IMR-90 (cell line): ENCODE results near the gene ABCB9. TPM values are rescaled to one million over a fixed set of nuclear protein-coding genes. Genes with fewer than 3 reads are reported as not detected.

Experiments
- ATAC-seq: fragments of 200-7000 bp; cut with Tn5 transposase; 2 replicates; pipeline ENCODE4 v1.9.1; 2020; ENCODE audit warnings: low read depth, mild to moderate bottlenecking, moderate library complexity
- BruUV-seq: library from RNA; stranded (reverse); fragments of 400-500 nt; replicated peaks from 2 replicates; lab custom pipeline; 2021; lab: Mats Ljungman, UMichigan
- CTCF ChIA-PET: fragments of 300-600 bp; formaldehyde crosslinking; extraction: SDS; loops from one replicate; lab custom pipeline; 2021; ENCODE audit warnings: antibody characterized with exemption; lab: Yijun Ruan, JAX
- POLR2A ChIA-PET: fragments of 300-600 bp; sonication (Branson Sonifier 250); formaldehyde crosslinking; loops from one replicate; lab custom pipeline; 2022; ENCODE audit warnings: antibody characterized with exemption; ENCODE audit not compliant: unreplicated experiment; lab: Charles Lee
- DNase-seq: peaks from one replicate; pipeline ENCODE4 v3.0.0; 2013
- H2AFZ ChIP-seq: replicated peaks from 2 replicates; pipeline ENCODE3; 2013; ENCODE audit warnings: low read length, mild to moderate bottlenecking; ENCODE audit not compliant: poor library complexity
- H2AK5ac ChIP-seq: 2 replicates; pipeline ENCODE4 v1.6.1; 2013; ENCODE audit warnings: low read depth, low read length, inconsistent platforms
- H2AK9ac ChIP-seq: replicated peaks from 2 replicates; pipeline ENCODE3; 2013; ENCODE audit warnings: mild to moderate bottlenecking, low read depth, low read length, moderate library complexity; ENCODE audit not compliant: poor library complexity
- H2BK120ac ChIP-seq: 2 replicates; pipeline ENCODE4 v1.6.1; 2013; ENCODE audit warnings: low read depth, low read length, inconsistent platforms
- H2BK15ac ChIP-seq: 3 replicates; pipeline ENCODE4 v1.6.1; 2013; ENCODE audit warnings: low read depth, low read length, inconsistent platforms
- H2BK20ac ChIP-seq: 2 replicates; pipeline ENCODE4 v1.6.1; 2013; ENCODE audit warnings: low read depth, mild to moderate bottlenecking, inconsistent platforms, low read length, moderate library complexity
- H2BK5ac ChIP-seq: 2 replicates; pipeline ENCODE4 v1.6.1; 2013; ENCODE audit warnings: mild to moderate bottlenecking, low read depth, low read length, inconsistent platforms; ENCODE audit not compliant: poor library complexity, severe bottlenecking
- H3K14ac ChIP-seq: replicated peaks from 2 replicates; pipeline ENCODE4 v1.6.1; 2013; ENCODE audit warnings: low read depth, low read length, inconsistent platforms
- H3K18ac ChIP-seq: 2 replicates; pipeline ENCODE4 v1.6.1; 2013; ENCODE audit warnings: low read depth, low read length, control low read depth
- H3K23ac ChIP-seq: 2 replicates; pipeline ENCODE4 v1.6.1; 2013; ENCODE audit warnings: low read depth, low read length, inconsistent platforms
- H3K27ac ChIP-seq: 2 replicates; pipeline ENCODE4 v1.5.1; 2013; ENCODE audit warnings: mild to moderate bottlenecking, control low read depth, low read length; ENCODE audit not compliant: insufficient read depth
- H3K27me3 ChIP-seq: 2 replicates; pipeline ENCODE4 v1.6.1; 2013; ENCODE audit warnings: low read length; ENCODE audit not compliant: control insufficient read depth, insufficient read depth
- H3K36me3 ChIP-seq: 2 replicates; pipeline ENCODE4 v1.6.1; 2013; ENCODE audit warnings: low read length, mixed read lengths; ENCODE audit not compliant: control insufficient read depth, insufficient read depth
- H3K4ac ChIP-seq: 2 replicates; pipeline ENCODE4 v1.6.1; 2013; ENCODE audit warnings: low read depth, low read length, inconsistent platforms
- H3K4me1 ChIP-seq: 2 replicates; pipeline ENCODE4 v1.6.1; 2013; ENCODE audit warnings: low read length, mixed read lengths; ENCODE audit not compliant: control insufficient read depth, insufficient read depth
- H3K4me2 ChIP-seq: 2 replicates; pipeline ENCODE4 v1.6.1; 2013; ENCODE audit warnings: low read depth, mild to moderate bottlenecking, control low read depth, low read length, moderate library complexity
- H3K4me3 ChIP-seq: 2 replicates; pipeline ENCODE4 v1.5.1; 2013; ENCODE audit warnings: low read depth, mild to moderate bottlenecking, control low read depth, low read length, moderate library complexity; ENCODE audit not compliant: insufficient read depth
- H3K56ac ChIP-seq: 2 replicates; pipeline ENCODE4 v1.6.1; 2013; ENCODE audit warnings: low read length, inconsistent platforms; ENCODE audit not compliant: insufficient read depth; ENCODE audit errors: extremely low read depth
- H3K79me1 ChIP-seq, 2 experiments: 2 replicates each; pipeline ENCODE4 v1.6.1; 2013; ENCODE audit warnings: low read length in 2 of 2, inconsistent platforms in 1 of 2, low read depth in 1 of 2
- H3K9ac ChIP-seq: 2 replicates; pipeline ENCODE4 v1.6.1; 2013; ENCODE audit warnings: low read depth, low read length, control low read depth
- H3K9me1 ChIP-seq: 2 replicates; pipeline ENCODE4 v1.6.1; 2013; ENCODE audit warnings: low read length, inconsistent platforms; ENCODE audit not compliant: insufficient read depth
- H3K9me3 ChIP-seq: 2 replicates; pipeline ENCODE4 v1.6.1; 2013; ENCODE audit warnings: low read length; ENCODE audit not compliant: control insufficient read depth, insufficient read depth
- H4K20me1 ChIP-seq: 2 replicates; pipeline ENCODE4 v1.6.1; 2013; ENCODE audit warnings: low read length, inconsistent platforms; ENCODE audit not compliant: insufficient read depth
- H4K5ac ChIP-seq: 2 replicates; pipeline ENCODE4 v1.6.1; 2013; ENCODE audit warnings: mild to moderate bottlenecking, low read depth, low read length, control low read depth
- H4K8ac ChIP-seq, 2 experiments: 2 replicates each; pipeline ENCODE4 v1.6.1; 2013; ENCODE audit warnings: low read depth in 2 of 2, low read length in 2 of 2, control low read depth in 1 of 2, inconsistent platforms in 1 of 2
- H4K91ac ChIP-seq: 2 replicates; pipeline ENCODE4 v1.6.1; 2013; ENCODE audit warnings: low read depth, low read length, inconsistent platforms; ENCODE audit not compliant: insufficient read depth
- BHLHE40 ChIP-seq: fragments of 150-350 bp; IDR thresholded peaks from 2 replicates; pipeline ENCODE4 v1.6.1; 2016; ENCODE audit warnings: mild to moderate bottlenecking, low read depth, low read length
- CEBPB ChIP-seq: IDR thresholded peaks from 2 replicates; pipeline ENCODE4 v1.6.1; 2012; ENCODE audit warnings: low read depth, low read length, improper control_type of control experiment
- CHD1 ChIP-seq: IDR thresholded peaks from 2 replicates; pipeline ENCODE4 v1.6.1; 2012; ENCODE audit warnings: low read depth, low read length, improper control_type of control experiment
- CTCF ChIP-seq: conservative IDR thresholded peaks from 2 replicates; pipeline ENCODE4 v1.5.1; 2012; ENCODE audit warnings: mild to moderate bottlenecking, low read depth, low read length, improper control_type of control experiment
- ELK1 ChIP-seq: fragments of 150-350 bp; IDR thresholded peaks from 2 replicates; pipeline ENCODE4 v1.6.1; 2016; ENCODE audit warnings: low read depth, mild to moderate bottlenecking, low read length, moderate library complexity, borderline replicate concordance
- FOS ChIP-seq: fragments of 150-350 bp; IDR thresholded peaks from 2 replicates; pipeline ENCODE4 v1.6.1; 2016; ENCODE audit warnings: low read depth, low read length
- MAFK ChIP-seq: IDR thresholded peaks from 2 replicates; pipeline ENCODE4 v1.6.1; 2012; ENCODE audit warnings: low read depth, low read length, improper control_type of control experiment
- MAZ ChIP-seq: IDR thresholded peaks from 2 replicates; pipeline ENCODE4 v1.6.1; 2012; ENCODE audit warnings: low read depth, mild to moderate bottlenecking, low read length, improper control_type of control experiment, moderate library complexity, borderline replicate concordance
- MXI1 ChIP-seq: IDR thresholded peaks from 2 replicates; pipeline ENCODE4 v1.6.1; 2012; ENCODE audit warnings: low read depth, mild to moderate bottlenecking, low read length, moderate library complexity, borderline replicate concordance
- NFE2L2 ChIP-seq: fragments of 150-350 bp; IDR thresholded peaks from 2 replicates; pipeline ENCODE4 v1.6.1; 2016; ENCODE audit warnings: low read depth, mild to moderate bottlenecking, low read length
- POLR2A ChIP-seq: IDR thresholded peaks from 2 replicates; pipeline ENCODE4 v1.6.1; 2012; ENCODE audit warnings: mild to moderate bottlenecking, low read depth, low read length
- RAD21 ChIP-seq: IDR thresholded peaks from 2 replicates; pipeline ENCODE4 v1.6.1; 2012; ENCODE audit warnings: low read length, improper control_type of control experiment
- RCOR1 ChIP-seq: IDR thresholded peaks from 2 replicates; pipeline ENCODE4 v1.6.1; 2012; ENCODE audit warnings: mild to moderate bottlenecking, low read length, improper control_type of control experiment; ENCODE audit not compliant: insufficient replicate concordance
- RFX5 ChIP-seq: IDR thresholded peaks from 2 replicates; pipeline ENCODE4 v1.8.0; 2012; ENCODE audit warnings: low read depth, mild to moderate bottlenecking, low read length, moderate library complexity
- SMC3 ChIP-seq: fragments of 150-350 bp; IDR thresholded peaks from 2 replicates; pipeline ENCODE4 v1.6.1; 2016; ENCODE audit warnings: low read depth, mild to moderate bottlenecking, antibody characterized with exemption, low read length, moderate library complexity
- USF2 ChIP-seq: fragments of 150-350 bp; IDR thresholded peaks from 2 replicates; pipeline ENCODE4 v1.6.1; 2017; ENCODE audit warnings: mild to moderate bottlenecking, antibody characterized with exemption, low read length, low read depth
- WGBS, 2 experiments: methylation state at CpG; one replicate each; pipeline versions ENCODE4 v1.1.5 to v1.1.7; 2013; ENCODE audit warnings: missing lambda C conversion rate in 2 of 2; ENCODE audit not compliant: insufficient read length in 1 of 2; ENCODE audit errors: extremely low coverage in 2 of 2; 5-methylcytosine and 5-hydroxymethylcytosine counted together
- dilution Hi-C: fragments of 300-500 bp; cut with HindIII; formaldehyde crosslinking; loops from one replicate; pipeline ENCODE4 v1.14.3; 2018; ENCODE audit warnings: low sequenced_read_pairs; ENCODE audit not compliant: unreplicated experiment
- in situ Hi-C: fragments of 300-500 bp; cut with MboI; formaldehyde crosslinking; loops from 3 replicates; pipeline ENCODE4 v1.14.3; 2019; ENCODE audit warnings: low sequenced_read_pairs, inconsistent platforms, mixed read lengths
- intact Hi-C: fragments of 100-400 bp; cut with micrococcal nuclease; formaldehyde crosslinking; loops from 2 replicates; pipeline ENCODE4 v1.10.0; 2022
- polyA plus RNA-seq, 3 experiments: library from polyadenylated mRNA; depleted of rRNA; stranded (reverse); fragments of >200 nt; gene quantifications; 2 replicates each; pipeline ENCODE4 v1.2.3, GENCODE V29; 2012; ENCODE audit warnings: low replicate concordance in 1 of 3
- total RNA-seq: library from RNA; depleted of rRNA; stranded (reverse); fragments of >200 nt; gene quantifications from 2 replicates; pipeline ENCODE4 v1.2.3, GENCODE V29; 2012

Gene ABCB9
- total and polyA plus RNA-seq, 2 of the 4 experiments (the other 2 are of a cell fraction), result 5.6 to 8.3 TPM

DNA sequence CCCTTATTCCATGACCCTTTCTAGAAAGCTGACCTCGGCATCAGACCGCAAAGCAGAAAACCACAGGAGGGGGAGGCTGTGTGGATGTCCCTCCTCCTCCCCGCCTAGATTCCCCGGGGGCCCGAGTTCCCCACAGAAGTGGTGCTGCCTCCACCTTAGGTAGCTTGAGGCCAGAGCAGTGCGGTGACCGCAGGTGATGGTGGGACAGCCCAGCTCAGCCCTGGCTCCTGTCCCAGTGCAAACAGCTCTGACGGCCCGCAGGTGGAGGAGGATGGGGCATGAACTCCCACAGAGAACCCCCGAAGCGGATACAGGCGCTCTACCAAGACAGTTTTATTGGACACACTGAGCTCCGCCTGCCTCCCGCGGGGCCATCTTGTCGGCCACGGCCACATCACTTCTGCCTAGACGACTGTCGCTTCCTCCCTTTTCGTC lies 33.7 kb upstream of the ABCB9 start:
- Histone ChIP-seq H2BK120ac (no peak overlapping the region), H3K4me2 (no peak overlapping the region), H3K4me3 (no peak overlapping the region), H2AFZ (no peak overlapping the region), H3K27me3 (no peaks in the 10 kb centered on the region), H2AK5ac (no peak overlapping the region), H3K23ac (no peak overlapping the region), H3K79me1 (no peaks in the 10 kb centered on the region), H3K9me3 (no peaks in the 10 kb centered on the region), H3K36me3 (peaks cover 30% of the 10 kb centered on the region), H4K5ac (no peak overlapping the region), H2BK5ac (no peak overlapping the region), H2BK15ac (no peak overlapping the region), H2BK20ac (no peak overlapping the region), H3K9me1 (no peaks in the 10 kb centered on the region), H4K8ac (no peak overlapping the region), H3K9ac (no peak overlapping the region), H4K91ac (no peak overlapping the region), H3K18ac (no peak overlapping the region), H3K27ac (no peak overlapping the region), H3K56ac (no peak overlapping the region), H3K4ac (no peak overlapping the region), H2AK9ac (no peak overlapping the region), H3K14ac (no peak overlapping the region), H3K4me1 (no peaks in the 10 kb centered on the region), H4K20me1 (no peaks in the 10 kb centered on the region)
- POLR2A ChIA-PET, result no interaction called here
- no TSS peak for BruUV-seq
- DNase-seq (no peak), ATAC-seq (no peak)
- in situ Hi-C loops (no loop called here), dilution Hi-C loops (loop anchor here (25.0 kb wide), 1 partner anchor 237 kb away; the partner anchor contains the start of genes MPHOSPH9 and MTRFR), intact Hi-C loops (no loop called here)
- no peak for TF ChIP-seq USF2
- TF ChIP-seq BHLHE40, result no peak
- no peak for TF ChIP-seq CEBPB
- TF ChIP-seq ELK1, result no peak
- no peak for TF ChIP-seq MAZ
- TF ChIP-seq MXI1, result no peak
- no peak for TF ChIP-seq POLR2A
- TF ChIP-seq MAFK, result no peak
- TF ChIP-seq FOS, result no peak
- TF ChIP-seq CHD1, result no peak
- TF ChIP-seq RAD21, result no peak
- TF ChIP-seq NFE2L2, result no peak
- no peak for TF ChIP-seq SMC3
- TF ChIP-seq RFX5, result no peak
- no peak for TF ChIP-seq RCOR1
- TF ChIP-seq CTCF, result no peak
- WGBS, 2 experiments, result 88% methylated on average over 4 of the region's 20 CpGs; no CpG with 5 or more reads in 1 of the 2 experiments
- CTCF ChIA-PET, result interaction anchor here (0.6 kb wide), 1 partner anchor 1966 kb away, joined by 3 read pairs; no protein-coding TSS in a partner anchor
